Astrocyte of the cerebellum (primary cell): ENCODE measurements around the gene CCL4.
A peak's percentile ranks its signal among the peaks of the same experiment; 100 is the strongest.

Experiments
- DNase-seq: peaks from one replicate; pipeline ENCODE4 v3.0.0-alpha.2; 2011; ENCODE audit warnings: low read depth
- H3K4me3 ChIP-seq: 2 replicates; pipeline ENCODE4 v1.5.1; 2011; ENCODE audit warnings: mild to moderate bottlenecking, low read depth, low read length, moderate library complexity
- in situ Hi-C: cut with HindIII; loops from 2 replicates; pipeline ENCODE4 v1.10.0; 2017; ENCODE audit warnings: low sequenced_read_pairs
- TF ChIP-seq, protein P1 (sequence below): IDR thresholded peaks from 2 replicates; pipeline ENCODE4 v1.5.1; 2012; ENCODE audit warnings: low read length, low read depth, moderate library complexity, mild to moderate bottlenecking; ENCODE audit errors: missing control alignments

Gene CCL4

DNA sequence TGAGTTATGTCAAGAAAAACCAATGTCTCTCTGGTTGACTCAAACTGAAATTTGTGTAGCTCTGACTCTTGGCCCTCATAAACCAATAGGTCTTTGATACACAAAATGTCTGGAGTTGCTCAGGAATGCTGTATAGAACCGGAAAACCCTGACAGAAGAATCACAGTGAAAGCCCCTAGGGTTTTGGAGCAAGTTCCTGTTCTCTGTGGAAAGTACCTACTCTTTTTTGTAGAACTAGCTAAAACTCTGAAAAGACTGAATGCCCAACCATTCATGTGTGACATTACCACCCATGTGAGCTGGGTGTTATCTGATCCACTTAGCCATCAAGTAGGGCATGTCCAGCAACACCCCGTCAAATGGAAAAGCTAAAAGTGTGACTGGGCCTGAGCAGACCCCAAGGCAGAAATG lies 28.8 kb downstream of the CCL4 start:
- TF ChIP-seq, protein P1, sequence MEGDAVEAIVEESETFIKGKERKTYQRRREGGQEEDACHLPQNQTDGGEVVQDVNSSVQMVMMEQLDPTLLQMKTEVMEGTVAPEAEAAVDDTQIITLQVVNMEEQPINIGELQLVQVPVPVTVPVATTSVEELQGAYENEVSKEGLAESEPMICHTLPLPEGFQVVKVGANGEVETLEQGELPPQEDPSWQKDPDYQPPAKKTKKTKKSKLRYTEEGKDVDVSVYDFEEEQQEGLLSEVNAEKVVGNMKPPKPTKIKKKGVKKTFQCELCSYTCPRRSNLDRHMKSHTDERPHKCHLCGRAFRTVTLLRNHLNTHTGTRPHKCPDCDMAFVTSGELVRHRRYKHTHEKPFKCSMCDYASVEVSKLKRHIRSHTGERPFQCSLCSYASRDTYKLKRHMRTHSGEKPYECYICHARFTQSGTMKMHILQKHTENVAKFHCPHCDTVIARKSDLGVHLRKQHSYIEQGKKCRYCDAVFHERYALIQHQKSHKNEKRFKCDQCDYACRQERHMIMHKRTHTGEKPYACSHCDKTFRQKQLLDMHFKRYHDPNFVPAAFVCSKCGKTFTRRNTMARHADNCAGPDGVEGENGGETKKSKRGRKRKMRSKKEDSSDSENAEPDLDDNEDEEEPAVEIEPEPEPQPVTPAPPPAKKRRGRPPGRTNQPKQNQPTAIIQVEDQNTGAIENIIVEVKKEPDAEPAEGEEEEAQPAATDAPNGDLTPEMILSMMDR = no peak
- no peak overlapping the region for H3K4me3 ChIP-seq
- in situ Hi-C loops = no loop called here
- no peak for DNase-seq

DNA sequence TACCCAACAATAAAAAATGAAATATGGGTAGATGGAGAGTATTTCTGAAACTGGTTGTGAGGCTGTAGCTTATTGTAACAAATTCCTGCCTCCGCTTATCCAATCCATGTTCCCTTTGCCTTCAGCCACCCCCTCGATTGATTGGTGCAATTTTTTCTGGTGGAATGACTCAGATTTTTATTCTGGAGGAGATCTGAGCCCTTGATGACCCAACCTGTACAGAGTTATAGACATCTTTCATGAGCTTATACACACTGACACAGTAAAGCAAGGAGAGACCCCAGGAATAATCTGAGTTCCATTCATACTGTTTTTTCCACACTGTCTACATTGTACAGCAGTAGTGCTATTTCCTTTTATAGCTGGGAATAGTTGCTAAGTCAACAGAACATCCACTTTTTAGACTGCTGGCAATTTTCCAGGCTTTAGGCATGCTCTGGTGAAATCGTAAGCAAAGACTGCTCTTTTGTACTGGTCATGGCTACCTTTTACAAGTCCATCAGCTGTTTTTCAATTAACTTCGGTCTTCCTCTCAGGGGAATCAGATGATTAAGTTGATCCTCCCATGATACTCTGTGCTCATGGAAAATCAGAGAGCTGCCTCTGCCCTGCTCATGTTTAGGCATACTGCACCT lies 30.1 kb downstream of the CCL4 start:
- peak; percentile 45 for DNase-seq
- no peak overlapping the region for H3K4me3 ChIP-seq
- TF ChIP-seq, protein P1 = no peak
- in situ Hi-C loops = no loop called here

DNA sequence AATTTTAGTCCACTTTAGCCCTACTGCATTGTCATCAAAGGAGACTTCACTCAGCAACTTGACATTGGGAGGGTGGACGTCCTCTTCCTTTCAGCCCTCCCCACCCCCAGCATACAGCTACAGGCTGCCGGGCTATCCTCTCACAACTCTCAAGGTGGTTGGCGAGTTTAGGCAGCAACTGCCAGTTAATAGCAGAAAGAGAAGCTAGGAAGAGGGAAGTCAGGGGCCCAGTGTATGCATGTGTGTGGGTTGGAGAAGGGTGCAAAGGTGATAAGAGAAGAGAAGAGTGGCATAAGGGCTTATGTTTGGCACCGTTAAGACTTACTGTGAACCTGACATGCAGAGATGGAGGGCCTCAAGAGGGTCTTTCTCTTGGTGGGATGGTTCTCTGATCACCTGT lies 31.8 kb downstream of the CCL4 start:
- H3K4me3 ChIP-seq = no peak overlapping the region
- DNase-seq = no peak
- TF ChIP-seq, protein P1 = no peak
- in situ Hi-C loops = no loop called here

DNA sequence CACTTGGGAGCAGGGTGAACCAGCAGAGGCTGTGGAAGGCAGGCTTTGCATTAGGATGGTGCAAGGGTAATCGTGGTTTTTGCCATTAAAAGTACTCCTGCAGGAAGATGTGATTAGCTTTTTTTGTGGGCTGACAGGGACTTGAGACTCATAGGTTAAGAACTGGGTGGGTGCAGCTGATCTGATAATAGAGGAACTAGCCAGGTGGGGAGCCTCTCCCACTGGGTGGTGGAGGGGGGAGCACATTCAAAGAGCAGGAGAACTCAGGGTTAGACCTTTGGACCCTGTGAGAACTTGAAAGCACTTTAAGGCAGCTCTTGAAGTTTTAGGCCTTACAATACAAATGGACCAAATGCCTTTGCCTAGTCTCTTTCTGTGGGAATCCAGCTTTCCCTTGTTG lies 32.4 kb downstream of the CCL4 start:
- TF ChIP-seq, protein P1 = no peak
- in situ Hi-C loops = no loop called here
- no peak overlapping the region for H3K4me3 ChIP-seq
- DNase-seq = no peak

DNA sequence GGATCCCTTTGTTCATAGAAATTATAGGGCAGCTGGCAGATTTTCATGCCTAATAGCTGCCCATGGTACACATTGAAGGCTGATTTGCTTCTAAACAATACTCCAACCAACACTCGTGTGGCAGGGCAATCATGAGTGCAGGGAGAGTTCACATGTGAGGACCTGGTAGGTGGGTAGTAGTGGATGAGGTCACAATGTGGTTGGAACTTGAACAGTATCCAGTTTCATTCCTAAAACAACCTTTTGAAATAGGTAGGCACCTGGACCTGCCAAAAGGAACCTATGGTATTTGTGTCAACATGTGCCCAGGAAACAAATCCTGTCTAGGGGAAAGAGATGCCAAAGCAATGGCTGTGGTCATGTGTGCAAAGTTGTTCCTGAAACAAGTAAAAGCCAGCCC lies 32.8 kb downstream of the CCL4 start:
- TF ChIP-seq, protein P1 = no peak
- no peak overlapping the region for H3K4me3 ChIP-seq
- no peak for DNase-seq
- in situ Hi-C loops = no loop called here

DNA sequence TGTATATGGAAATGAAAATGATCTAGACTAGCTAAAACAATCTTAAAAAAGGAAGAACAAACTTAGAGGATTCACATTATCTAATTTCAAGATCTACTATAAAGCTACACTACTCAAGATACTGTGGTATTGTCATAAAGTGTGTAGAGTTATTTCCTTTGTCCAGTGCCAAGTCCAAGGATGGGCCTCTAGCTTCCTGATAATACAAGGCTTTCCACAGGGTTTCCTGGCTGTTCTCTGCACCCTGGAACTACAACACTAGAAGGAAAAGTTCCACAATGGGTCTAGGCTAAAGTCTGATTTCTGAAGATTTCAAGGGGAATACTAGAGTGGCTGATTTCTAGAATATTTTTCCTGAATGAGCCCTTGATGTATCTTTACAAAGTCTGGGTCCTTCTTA lies 38.6 kb downstream of the CCL4 start:
- TF ChIP-seq, protein P1 = no peak
- no peak for DNase-seq
- in situ Hi-C loops = no loop called here
- no peak overlapping the region for H3K4me3 ChIP-seq
